ENCODE measurements around the gene NLRX1. TPM values are rescaled to one million over a fixed set of nuclear protein-coding genes. Genes with fewer than 3 reads are reported as not detected.

Gene NLRX1
- total and polyA plus RNA-seq, 4 donors: 4.2 to 12.0 (median 10.4) TPM

- no peak for TF ChIP-seq HNF4A (conservative IDR thresholded peaks at IDR 0.05)
- no peak for TF ChIP-seq ATF3 (IDR thresholded peaks at IDR 0.05)
- TF ChIP-seq MAX (IDR thresholded peaks at IDR 0.05): no peak
- TF ChIP-seq FOXA2 (IDR thresholded peaks at IDR 0.05): no peak
- TF ChIP-seq TAF1 (conservative IDR thresholded peaks at IDR 0.05): no peak
- TF ChIP-seq JUND (IDR thresholded peaks at IDR 0.05): no peak
- no peak for TF ChIP-seq CTCF (IDR thresholded peaks at IDR 0.05; ENCODE audit: low read depth, low read length, missing input control)
- 91% methylated on average over 13 of the region's 13 CpGs for WGBS
- H3K9ac ChIP-seq (ENCODE audit: low read depth in 1 of 2, low read length in 2 of 2): no peak overlapping the region
- no peaks in the 10 kb centered on the region for H3K36me3 ChIP-seq (ENCODE audit: control insufficient read depth in 4 of 4, insufficient read depth in 3 of 4, low read depth in 1 of 4, low read length in 3 of 4)
- no peak overlapping the region for H3K4me3 ChIP-seq (ENCODE audit: low read depth in 1 of 3, low read length in 3 of 3)
- H3K27me3 ChIP-seq (ENCODE audit: control insufficient read depth in 4 of 4, insufficient read depth in 4 of 4, low read length in 3 of 4): no peaks in the 10 kb centered on the region
- no peaks in the 10 kb centered on the region for H3K4me1 ChIP-seq (ENCODE audit: control insufficient read depth in 4 of 4, insufficient read depth in 4 of 4, low read length in 3 of 4)
- DNase-seq (ENCODE audit: low spot score): no peak
- no peak overlapping the region for H3K27ac ChIP-seq (ENCODE audit: low read depth in 1 of 2, low read length in 2 of 2)
- H3K9me3 ChIP-seq (ENCODE audit: control insufficient read depth in 4 of 4, low read length in 3 of 4): no peaks in the 10 kb centered on the region
Observed at GRCh38 chr11:119158467-119158866, 10.1 kb upstream of the NLRX1 start.

GRCh38 chr11:119160151-119160550 lies 8.4 kb upstream of the NLRX1 start:
- H3K36me3 ChIP-seq (ENCODE audit: control insufficient read depth in 4 of 4, insufficient read depth in 3 of 4, low read depth in 1 of 4, low read length in 3 of 4): no peaks in the 10 kb centered on the region
- H3K27me3 ChIP-seq (ENCODE audit: control insufficient read depth in 4 of 4, insufficient read depth in 4 of 4, low read length in 3 of 4): no peaks in the 10 kb centered on the region
- H3K27ac ChIP-seq (ENCODE audit: low read depth in 1 of 2, low read length in 2 of 2): no peak overlapping the region
- DNase-seq (ENCODE audit: low spot score): no peak
- TF ChIP-seq RXRA (IDR thresholded peaks at IDR 0.05) (no peak), TAF1 (conservative IDR thresholded peaks at IDR 0.05) (no peak), HNF4G (IDR thresholded peaks at IDR 0.05) (no peak), NR2F2 (IDR thresholded peaks at IDR 0.05) (no peak), REST (IDR thresholded peaks at IDR 0.05) (no peak)
- H3K9me3 ChIP-seq (ENCODE audit: control insufficient read depth in 4 of 4, low read length in 3 of 4): no peaks in the 10 kb centered on the region
- no peaks in the 10 kb centered on the region for H3K4me1 ChIP-seq (ENCODE audit: control insufficient read depth in 4 of 4, insufficient read depth in 4 of 4, low read length in 3 of 4)
- 94% methylated on average over 9 of the region's 9 CpGs for WGBS
- H3K9ac ChIP-seq (ENCODE audit: low read depth in 1 of 2, low read length in 2 of 2): no peak overlapping the region
- H3K4me3 ChIP-seq (ENCODE audit: low read depth in 1 of 3, low read length in 3 of 3): no peak overlapping the region

GRCh38 chr11:119161871-119162270 lies 6.7 kb upstream of the NLRX1 start:
- H3K27ac ChIP-seq (ENCODE audit: low read depth in 1 of 2, low read length in 2 of 2): no peak overlapping the region
- no peak for DNase-seq (ENCODE audit: low spot score)
- no peak overlapping the region for H3K9ac ChIP-seq (ENCODE audit: low read depth in 1 of 2, low read length in 2 of 2)
- H3K9me3 ChIP-seq (ENCODE audit: control insufficient read depth in 4 of 4, low read length in 3 of 4): no peaks in the 10 kb centered on the region
- WGBS: 89% methylated on average over 8 of the region's 8 CpGs
- H3K36me3 ChIP-seq (ENCODE audit: control insufficient read depth in 4 of 4, insufficient read depth in 3 of 4, low read depth in 1 of 4, low read length in 3 of 4): no peaks in the 10 kb centered on the region
- H3K27me3 ChIP-seq (ENCODE audit: control insufficient read depth in 4 of 4, insufficient read depth in 4 of 4, low read length in 3 of 4): no peaks in the 10 kb centered on the region
- H3K4me3 ChIP-seq (ENCODE audit: low read depth in 1 of 3, low read length in 3 of 3): no peak overlapping the region
- no peaks in the 10 kb centered on the region for H3K4me1 ChIP-seq (ENCODE audit: control insufficient read depth in 4 of 4, insufficient read depth in 4 of 4, low read length in 3 of 4)
- no peak for TF ChIP-seq TAF1 (conservative IDR thresholded peaks at IDR 0.05)
- TF ChIP-seq REST (IDR thresholded peaks at IDR 0.05): no peak
- TF ChIP-seq FOXA1 (IDR thresholded peaks at IDR 0.05): no peak
- TF ChIP-seq NR2F2 (IDR thresholded peaks at IDR 0.05): no peak
- no peak for TF ChIP-seq ATF3 (IDR thresholded peaks at IDR 0.05)
- TF ChIP-seq SP1 (IDR thresholded peaks at IDR 0.05): no peak
- no peak for TF ChIP-seq RAD21 (IDR thresholded peaks at IDR 0.05)
- TF ChIP-seq MAX (IDR thresholded peaks at IDR 0.05): no peak
- TF ChIP-seq GABPA (IDR thresholded peaks at IDR 0.05 in 1 of 2, conservative IDR thresholded peaks at IDR 0.05 in 1 of 2): no peak
- TF ChIP-seq HNF4G (IDR thresholded peaks at IDR 0.05): no peak
- no peak for TF ChIP-seq FOXA2 (IDR thresholded peaks at IDR 0.05)
- TF ChIP-seq RXRA (IDR thresholded peaks at IDR 0.05): no peak
- TF ChIP-seq EGR1 (IDR thresholded peaks at IDR 0.05; ENCODE audit: low read depth in 2 of 2): no peak

Data from liver (tissue), 9 donors.